Rectal smooth muscle tissue (tissue), 1 donor: ENCODE results near the gene RFX4.
A peak's percentile ranks its signal among the peaks of the same experiment; 100 is the strongest.

Experiments used
- H3K27ac ChIP-seq: one replicate; pipeline ENCODE4 v1.7.0; 2013; ENCODE audit warnings: low read depth, low read length, inconsistent platforms
- H3K27me3 ChIP-seq: one replicate; pipeline ENCODE4 v1.7.0; 2013; ENCODE audit warnings: low read length; ENCODE audit not compliant: control insufficient read depth, insufficient read depth
- H3K36me3 ChIP-seq: one replicate; pipeline ENCODE4 v1.7.0; 2013; ENCODE audit warnings: low read length; ENCODE audit not compliant: control insufficient read depth, insufficient read depth
- H3K4me1 ChIP-seq: one replicate; pipeline ENCODE4 v1.7.0; 2013; ENCODE audit warnings: low read length; ENCODE audit not compliant: control insufficient read depth, insufficient read depth
- H3K4me3 ChIP-seq: one replicate; pipeline ENCODE4 v1.7.0; 2013; ENCODE audit warnings: low read length
- H3K9ac ChIP-seq: one replicate; pipeline ENCODE4 v1.7.0; 2013; ENCODE audit warnings: low read length

Gene RFX4

GRCh38 chr12:106747973-106748436, 165.2 kb downstream of the RFX4 start:
- H3K9ac ChIP-seq: no peak overlapping the region
- H3K27me3 ChIP-seq: no peaks in the 10 kb centered on the region
- no peak overlapping the region for H3K4me3 ChIP-seq
- H3K4me1 ChIP-seq: no peaks in the 10 kb centered on the region
- H3K36me3 ChIP-seq: no peaks in the 10 kb centered on the region
- no peak overlapping the region for H3K27ac ChIP-seq

DNA sequence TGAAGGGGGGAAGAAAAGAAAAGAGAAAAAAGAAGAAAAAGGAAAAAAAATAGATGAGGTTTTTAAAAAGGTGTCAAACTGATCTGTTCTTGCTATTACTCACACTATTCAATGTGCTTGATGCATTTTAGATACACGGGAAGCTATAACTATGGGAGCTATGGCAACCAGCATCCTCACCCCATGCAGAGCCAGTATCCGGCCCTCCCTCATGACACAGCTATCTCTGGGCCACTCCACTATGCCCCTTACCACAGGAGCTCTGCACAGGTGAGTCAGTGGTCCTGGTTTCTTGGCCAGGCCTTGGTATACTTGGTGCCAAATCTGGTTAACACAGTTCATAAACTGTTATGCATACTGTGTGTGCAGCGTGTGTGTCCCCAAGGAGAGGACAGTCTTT, 167.7 kb downstream of the RFX4 start:
- Histone ChIP-seq H3K27me3 (no peaks in the 10 kb centered on the region), H3K4me1 (no peaks in the 10 kb centered on the region), H3K4me3 (no peak overlapping the region), H3K27ac (no peak overlapping the region), H3K9ac (no peak overlapping the region), H3K36me3 (no peaks in the 10 kb centered on the region)

DNA sequence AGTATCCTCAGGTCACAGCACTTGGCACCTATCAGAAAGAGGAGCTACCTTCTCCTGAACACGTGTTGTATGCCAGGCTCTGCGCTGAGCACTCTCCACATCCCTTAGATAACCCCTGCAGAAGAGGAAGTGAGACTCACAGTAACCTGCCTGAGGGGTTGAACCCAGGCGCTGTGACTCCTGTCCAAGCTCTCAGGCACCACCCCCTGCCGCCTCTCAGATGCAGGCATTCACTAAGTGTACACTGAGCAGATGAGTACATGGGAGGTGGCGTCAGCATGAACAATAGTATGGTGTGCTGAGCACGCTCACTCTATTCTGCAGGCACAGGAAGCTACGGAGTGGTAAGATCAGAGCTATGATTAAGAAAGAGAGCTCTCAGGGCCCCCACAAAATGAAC, 170.7 kb downstream of the RFX4 start:
- Histone ChIP-seq H3K27me3 (no peaks in the 10 kb centered on the region), H3K4me1 (no peaks in the 10 kb centered on the region), H3K9ac (no peak overlapping the region), H3K27ac (no peak overlapping the region), H3K4me3 (no peak overlapping the region), H3K36me3 (no peaks in the 10 kb centered on the region)

DNA sequence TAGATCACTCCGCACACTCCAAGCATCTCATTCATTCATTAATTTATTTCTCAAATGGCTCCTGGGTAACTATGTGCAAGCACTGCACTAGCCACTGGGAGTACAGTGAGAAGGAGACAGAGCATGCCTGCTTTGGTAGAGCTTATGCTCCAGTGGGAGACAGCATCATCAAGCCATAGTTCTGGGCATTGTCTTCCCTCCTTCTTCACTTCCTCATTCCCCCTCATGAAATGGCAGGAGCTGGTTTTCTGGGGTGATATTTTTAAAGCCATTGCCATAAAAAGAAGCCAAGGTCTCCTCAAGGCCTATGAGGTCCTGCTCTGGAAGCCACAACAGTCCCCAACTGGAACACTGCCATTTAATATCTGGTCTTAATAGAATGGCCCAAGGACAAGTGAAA, 171.5 kb downstream of the RFX4 start:
- no peak overlapping the region for H3K9ac ChIP-seq
- H3K27ac ChIP-seq: no peak overlapping the region
- H3K4me1 ChIP-seq: no peaks in the 10 kb centered on the region
- H3K4me3 ChIP-seq: no peak overlapping the region
- no peaks in the 10 kb centered on the region for H3K27me3 ChIP-seq
- H3K36me3 ChIP-seq: no peaks in the 10 kb centered on the region

DNA sequence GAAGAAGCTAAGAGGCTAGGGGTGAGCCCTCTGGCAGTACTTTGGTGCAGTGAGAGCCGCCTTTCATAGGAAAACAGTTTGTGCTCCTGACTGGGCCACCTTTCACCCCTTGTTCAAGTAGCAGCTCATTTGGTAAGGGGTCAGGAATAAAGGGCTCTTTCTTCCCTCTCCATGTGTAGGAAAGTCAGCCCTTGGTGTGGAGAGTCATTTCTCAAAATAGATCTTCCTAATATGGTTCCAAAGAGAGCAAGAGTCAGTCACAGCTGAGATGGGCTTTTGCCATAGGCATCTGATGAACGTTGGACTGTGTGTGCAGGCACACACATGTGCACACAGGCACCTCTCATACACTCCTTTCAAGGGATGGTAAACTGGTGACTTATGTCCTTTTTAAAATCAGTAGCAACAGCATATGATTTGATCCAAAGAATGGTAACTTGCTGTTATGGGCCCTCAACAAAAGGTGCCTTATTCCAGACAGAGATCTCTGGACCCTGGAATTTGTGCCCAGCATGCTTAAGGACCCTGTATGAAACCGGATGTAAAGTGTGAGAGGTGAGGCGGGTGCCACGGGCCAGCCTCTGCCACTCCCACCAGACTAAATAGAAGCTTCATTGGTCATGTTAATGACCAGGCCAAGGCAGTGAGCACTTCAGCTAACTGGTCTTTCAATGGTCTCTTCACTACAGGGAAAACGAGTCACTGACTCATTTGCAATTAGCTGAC, 175.0 kb downstream of the RFX4 start:
- peak overlapping the region; percentile 21 for H3K27ac ChIP-seq
- H3K4me3 ChIP-seq: no peak overlapping the region
- no peaks in the 10 kb centered on the region for H3K4me1 ChIP-seq
- H3K36me3 ChIP-seq: no peaks in the 10 kb centered on the region
- H3K27me3 ChIP-seq: no peaks in the 10 kb centered on the region
- no peak overlapping the region for H3K9ac ChIP-seq

DNA sequence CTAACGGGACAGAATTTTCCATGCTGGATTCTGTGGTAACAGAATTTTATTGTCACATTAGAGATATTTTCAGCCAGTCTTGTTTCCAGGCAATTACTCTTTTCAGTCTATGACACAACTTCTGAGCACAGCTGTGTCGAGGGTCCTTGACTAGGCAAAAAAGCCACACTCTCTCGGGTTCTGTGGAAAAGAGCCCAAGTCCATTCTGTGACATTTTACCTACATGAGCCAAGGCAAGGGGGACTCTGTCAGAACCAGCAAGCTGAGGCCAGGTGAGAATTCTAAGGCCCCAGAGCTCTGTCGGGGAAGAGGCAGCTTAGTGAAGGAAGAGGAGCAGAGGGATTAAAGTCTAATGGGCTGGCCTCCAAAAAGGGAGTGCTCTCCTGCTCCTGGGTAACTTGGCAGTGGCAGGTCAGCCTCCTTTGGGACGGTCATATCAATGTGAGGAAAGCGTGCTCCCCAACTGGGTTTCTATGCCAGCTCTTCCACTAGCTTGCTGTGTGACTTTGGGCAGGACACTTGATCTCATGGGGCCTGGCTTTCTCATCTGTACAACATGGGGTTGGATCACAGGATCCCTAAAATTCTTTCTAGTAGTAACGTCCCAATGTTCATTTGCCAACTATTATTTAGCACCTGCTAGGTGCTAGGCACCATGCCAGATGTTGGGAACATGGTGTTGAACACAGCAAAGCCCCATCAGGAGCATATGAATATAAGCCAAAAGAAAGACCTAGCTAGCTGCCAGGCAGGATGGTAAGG, 175.7 kb downstream of the RFX4 start:
- Histone ChIP-seq H3K4me3 (no peak overlapping the region), H3K36me3 (no peaks in the 10 kb centered on the region), H3K4me1 (no peaks in the 10 kb centered on the region), H3K27me3 (no peaks in the 10 kb centered on the region), H3K9ac (no peak overlapping the region), H3K27ac (peak overlapping the region; percentile 43)

DNA sequence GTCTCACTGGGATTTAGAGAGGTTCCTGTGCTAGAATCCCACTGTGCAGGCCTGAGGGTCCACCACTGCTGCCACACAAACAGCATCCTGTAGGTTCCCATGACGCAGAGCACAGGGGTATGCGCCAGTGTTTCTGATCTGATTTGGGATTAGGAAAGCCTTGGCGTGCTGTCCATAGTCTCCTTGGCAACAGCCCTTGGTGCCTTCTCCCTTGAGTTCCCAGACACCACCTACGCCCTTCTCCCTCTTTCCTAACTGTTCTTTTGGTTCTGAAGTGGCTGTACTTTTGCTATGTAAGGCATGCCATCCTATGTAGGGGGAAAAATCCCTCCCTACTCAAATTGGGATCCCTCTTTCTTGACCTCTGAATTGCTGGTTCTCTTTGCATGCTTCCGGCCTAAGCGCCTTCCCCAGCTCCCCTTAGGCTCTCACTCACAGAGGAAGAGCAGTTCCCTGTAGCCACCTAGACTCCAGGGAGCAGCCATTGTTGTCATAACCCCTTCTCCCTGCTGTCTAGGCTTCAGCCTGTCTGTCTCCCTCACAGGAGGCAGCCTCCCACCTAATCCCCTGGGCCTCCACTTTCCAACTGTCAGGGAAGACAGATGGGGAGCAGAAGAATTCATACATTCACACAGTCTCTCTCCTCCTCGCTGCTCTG, 176.9 kb downstream of the RFX4 start:
- Histone ChIP-seq H3K36me3 (no peaks in the 10 kb centered on the region), H3K27me3 (no peaks in the 10 kb centered on the region), H3K27ac (no peak overlapping the region), H3K4me1 (no peaks in the 10 kb centered on the region), H3K9ac (no peak overlapping the region), H3K4me3 (no peak overlapping the region)

GRCh38 chr12:106760184-106760531, 177.4 kb downstream of the RFX4 start:
- H3K27me3 ChIP-seq: no peaks in the 10 kb centered on the region
- H3K27ac ChIP-seq: no peak overlapping the region
- H3K9ac ChIP-seq: no peak overlapping the region
- no peaks in the 10 kb centered on the region for H3K4me1 ChIP-seq
- H3K36me3 ChIP-seq: no peaks in the 10 kb centered on the region
- no peak overlapping the region for H3K4me3 ChIP-seq

DNA sequence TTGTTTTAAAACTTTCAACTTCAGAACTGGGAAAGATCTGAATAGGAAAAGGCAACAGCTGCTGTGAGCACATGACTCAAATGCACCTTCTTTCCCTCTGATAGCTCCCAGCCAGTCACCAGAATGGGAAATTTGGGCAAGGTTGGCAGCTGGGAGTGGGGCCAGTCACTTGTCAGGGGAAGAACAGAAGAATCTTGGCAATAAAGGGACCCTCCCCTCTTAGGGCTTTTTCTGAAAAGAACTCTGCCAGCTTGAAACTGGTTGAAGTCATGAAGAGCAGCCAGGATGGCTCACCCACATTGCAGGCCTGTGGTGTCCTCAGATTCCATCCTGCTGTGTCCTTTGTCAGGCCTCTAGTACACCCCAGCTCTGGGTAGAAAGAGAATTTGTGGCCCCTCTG, 181.4 kb downstream of the RFX4 start:
- H3K36me3 ChIP-seq: no peaks in the 10 kb centered on the region
- H3K9ac ChIP-seq: no peak overlapping the region
- no peak overlapping the region for H3K27ac ChIP-seq
- H3K4me1 ChIP-seq: no peaks in the 10 kb centered on the region
- H3K27me3 ChIP-seq: no peaks in the 10 kb centered on the region
- no peak overlapping the region for H3K4me3 ChIP-seq

DNA sequence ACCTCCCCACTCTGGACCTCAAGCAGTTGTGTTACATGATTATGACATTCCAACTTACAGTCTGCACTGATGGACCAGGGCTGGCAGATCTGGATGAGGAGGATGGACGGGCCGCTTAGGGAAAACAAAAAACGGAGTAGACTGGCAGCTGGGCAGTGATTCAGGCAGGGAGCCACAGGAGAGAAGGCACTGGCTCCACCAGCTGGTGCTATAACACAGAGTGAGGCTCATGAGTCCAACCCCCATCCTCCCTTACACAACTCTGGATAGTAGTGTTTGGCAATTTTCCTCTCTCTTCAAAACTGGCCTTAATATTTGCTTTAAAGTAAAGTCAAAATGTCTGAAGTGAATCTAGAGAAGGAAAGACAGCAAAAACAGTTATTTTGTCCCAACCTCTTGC, 181.9 kb downstream of the RFX4 start:
- no peak overlapping the region for H3K4me3 ChIP-seq
- H3K4me1 ChIP-seq: no peaks in the 10 kb centered on the region
- H3K9ac ChIP-seq: no peak overlapping the region
- H3K27me3 ChIP-seq: no peaks in the 10 kb centered on the region
- no peak overlapping the region for H3K27ac ChIP-seq
- no peaks in the 10 kb centered on the region for H3K36me3 ChIP-seq

GRCh38 chr12:106766393-106766826, 183.6 kb downstream of the RFX4 start:
- Histone ChIP-seq H3K27ac (no peak overlapping the region), H3K36me3 (no peaks in the 10 kb centered on the region), H3K9ac (no peak overlapping the region), H3K4me3 (no peak overlapping the region), H3K27me3 (no peaks in the 10 kb centered on the region), H3K4me1 (no peaks in the 10 kb centered on the region)

DNA sequence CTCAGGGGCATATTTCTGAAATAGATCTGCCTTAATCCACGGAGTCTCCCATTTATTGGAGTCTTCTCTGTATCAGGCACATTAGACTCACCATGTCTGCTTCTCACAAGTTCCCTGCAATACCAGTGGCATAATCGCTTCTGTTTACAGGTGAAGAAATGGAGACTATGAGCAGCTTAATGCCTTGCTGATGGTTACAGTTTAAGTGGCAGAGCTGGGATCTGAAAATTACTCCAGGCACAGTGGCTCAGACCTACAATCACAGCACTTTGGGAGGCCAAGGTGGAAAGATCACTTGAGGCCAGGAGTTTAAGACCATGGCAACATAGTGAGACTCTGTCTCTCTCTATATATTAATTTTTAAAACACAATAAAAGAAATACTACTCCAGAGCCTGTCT, 184.4 kb downstream of the RFX4 start:
- no peak overlapping the region for H3K9ac ChIP-seq
- H3K27ac ChIP-seq: no peak overlapping the region
- H3K4me1 ChIP-seq: no peaks in the 10 kb centered on the region
- H3K36me3 ChIP-seq: no peaks in the 10 kb centered on the region
- no peak overlapping the region for H3K4me3 ChIP-seq
- H3K27me3 ChIP-seq: no peaks in the 10 kb centered on the region
